Ovary (tissue), 9 donors: ENCODE results near the gene FAM107B. TPM values are rescaled to one million over a fixed set of nuclear protein-coding genes. Genes with fewer than 3 reads are reported as not detected.

Experiments used
- DNase-seq, 5 donors: peaks; one replicate each; pipeline ENCODE4 v3.0.0-alpha.2; 2019 to 2020
- H3K27ac ChIP-seq, 2 donors: fragments of 200-600 bp; one replicate each; pipeline versions ENCODE4 v1.5.1 to v1.8.0; 2019 to 2022
- H3K27me3 ChIP-seq: fragments of 200-600 bp; one replicate; pipeline ENCODE4 v1.8.0; 2022
- H3K36me3 ChIP-seq: fragments of 200-600 bp; sonication (generic); one replicate; pipeline ENCODE4 v1.5.1; 2019
- H3K4me1 ChIP-seq: one replicate; pipeline ENCODE4 v1.8.1; 2013; ENCODE audit warnings: mild to moderate bottlenecking, moderate library complexity; ENCODE audit not compliant: insufficient read depth
- H3K4me3 ChIP-seq: fragments of 200-600 bp; sonication (generic); one replicate; pipeline ENCODE4 v1.5.1; 2017
- H3K9me3 ChIP-seq, 2 donors: fragments of 200-600 bp in 1 of 2; sonication (generic) in 1 of 2; one replicate each; pipeline versions ENCODE4 v1.5.1 to v1.8.1; 2013 to 2019; ENCODE audit warnings: mild to moderate bottlenecking in 1 of 2, moderate library complexity in 1 of 2
- EP300 ChIP-seq: sonication (generic); formaldehyde crosslinking; IDR thresholded peaks from one replicate; pipeline ENCODE4 v1.6.1; 2017; ENCODE audit warnings: antibody characterized with exemption
- POLR2A ChIP-seq: fragments of 450-650 bp; IDR thresholded peaks from one replicate; pipeline ENCODE4 v1.6.1; 2017; ENCODE audit warnings: antibody characterized with exemption, mild to moderate bottlenecking, moderate library complexity
- WGBS, 3 donors: extraction: QIAGEN DNeasy Blood & Tissue Kit in 1 of 3; methylation state at CpG; one replicate each; pipeline versions ENCODE4 v1.1.5 to v1.1.7; 2013 to 2017; 5-methylcytosine and 5-hydroxymethylcytosine counted together
- intact Hi-C, 4 donors: fragments of 100-400 bp; cut with DNase I; formaldehyde crosslinking; loops; one replicate each; pipeline versions ENCODE4 v1.11.0 to v1.15.1; 2022 to 2023
- polyA plus RNA-seq, 2 donors: library from polyadenylated mRNA; stranded (reverse); fragments of 200-250 nt in 1 of 2; fragments of 350-450 nt in 1 of 2; fragmentation: Illumina TruSeq in 1 of 2; extraction: RNeasy Lipid Tissue Mini Kit (QIAGEN cat#74804) in 1 of 2; gene quantifications; one replicate each; pipeline ENCODE4 v1.2.3, GENCODE V29; 2013 to 2014
- total RNA-seq, 7 donors: library from RNA; depleted of rRNA in 2 of 7; stranded (reverse); fragments of >200 nt in 2 of 7; fragmentation: NEBNext Ultra II Directional in 3 of 7; extraction: Animal tissue kit (Norgen Biotek cat#: 25700) in 3 of 7; gene quantifications; one replicate each; pipeline versions ENCODE4 v1.1.0 to v1.2.4, GENCODE V29; 2016 to 2023
- TF ChIP-seq, protein P1 (sequence below), 3 donors: fragments of 450-650 bp in 2 of 3; fragments of 200-600 bp in 1 of 3; IDR thresholded peaks; one replicate each; pipeline versions ENCODE4 v1.5.1 to v1.8.0; 2016 to 2022; ENCODE audit warnings: antibody characterized with exemption in 3 of 3, mild to moderate bottlenecking in 1 of 3
- donor health status: DM: no; HTN: no; CAD: no; lungs with moderate emphysema.
- donor health status: DM: no; HTN: no; CAD: no.
- donor health status: Bipolar disorder and iron deficiency.
- donor health status: DM: yes; HTN: yes; CAD: no.
- donor health status: DM: no; HTN: no; CAD: no.
- donor health status: DM: yes; HTN: yes; CAD: no.

FAM107B gene
- total and polyA plus RNA-seq, 9 donors: 6.0 to 26.6 (median 15.0) TPM

DNA sequence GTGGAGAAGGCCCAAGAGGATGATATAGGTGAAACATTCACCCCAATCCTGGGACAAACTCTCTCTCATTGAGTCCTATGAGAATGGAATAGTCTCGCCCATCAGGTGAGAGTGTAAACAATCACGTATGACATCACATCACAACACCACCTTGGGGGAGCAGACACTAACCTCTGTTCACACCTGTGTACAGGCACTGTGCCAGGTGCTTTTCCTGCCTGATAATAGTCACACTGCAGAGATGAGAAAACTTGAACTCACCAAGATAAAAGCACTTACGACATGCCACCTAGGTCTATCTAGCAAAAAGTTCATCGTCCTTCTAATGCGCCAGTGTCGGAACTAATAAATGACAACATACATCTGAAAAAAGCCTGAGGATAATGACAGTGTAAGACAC lies 187.8 kb downstream of the FAM107B start:
- Histone ChIP-seq H3K27ac (no peak overlapping the region), H3K4me1 (no peaks in the 10 kb centered on the region), H3K27me3 (no peaks in the 10 kb centered on the region), H3K9me3 (no peaks in the 10 kb centered on the region), H3K36me3 (no peaks in the 10 kb centered on the region), H3K4me3 (no peak overlapping the region)
- no peak for TF ChIP-seq POLR2A
- TF ChIP-seq, protein P1, sequence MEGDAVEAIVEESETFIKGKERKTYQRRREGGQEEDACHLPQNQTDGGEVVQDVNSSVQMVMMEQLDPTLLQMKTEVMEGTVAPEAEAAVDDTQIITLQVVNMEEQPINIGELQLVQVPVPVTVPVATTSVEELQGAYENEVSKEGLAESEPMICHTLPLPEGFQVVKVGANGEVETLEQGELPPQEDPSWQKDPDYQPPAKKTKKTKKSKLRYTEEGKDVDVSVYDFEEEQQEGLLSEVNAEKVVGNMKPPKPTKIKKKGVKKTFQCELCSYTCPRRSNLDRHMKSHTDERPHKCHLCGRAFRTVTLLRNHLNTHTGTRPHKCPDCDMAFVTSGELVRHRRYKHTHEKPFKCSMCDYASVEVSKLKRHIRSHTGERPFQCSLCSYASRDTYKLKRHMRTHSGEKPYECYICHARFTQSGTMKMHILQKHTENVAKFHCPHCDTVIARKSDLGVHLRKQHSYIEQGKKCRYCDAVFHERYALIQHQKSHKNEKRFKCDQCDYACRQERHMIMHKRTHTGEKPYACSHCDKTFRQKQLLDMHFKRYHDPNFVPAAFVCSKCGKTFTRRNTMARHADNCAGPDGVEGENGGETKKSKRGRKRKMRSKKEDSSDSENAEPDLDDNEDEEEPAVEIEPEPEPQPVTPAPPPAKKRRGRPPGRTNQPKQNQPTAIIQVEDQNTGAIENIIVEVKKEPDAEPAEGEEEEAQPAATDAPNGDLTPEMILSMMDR (IDR thresholded peaks at IDR 0.05): no peak
- intact Hi-C loops: no loop called here
- WGBS, 3 donors: 94 to 95% (median 94%) methylated on average over 6 of the region's 6 CpGs
- DNase-seq: no peak

DNA sequence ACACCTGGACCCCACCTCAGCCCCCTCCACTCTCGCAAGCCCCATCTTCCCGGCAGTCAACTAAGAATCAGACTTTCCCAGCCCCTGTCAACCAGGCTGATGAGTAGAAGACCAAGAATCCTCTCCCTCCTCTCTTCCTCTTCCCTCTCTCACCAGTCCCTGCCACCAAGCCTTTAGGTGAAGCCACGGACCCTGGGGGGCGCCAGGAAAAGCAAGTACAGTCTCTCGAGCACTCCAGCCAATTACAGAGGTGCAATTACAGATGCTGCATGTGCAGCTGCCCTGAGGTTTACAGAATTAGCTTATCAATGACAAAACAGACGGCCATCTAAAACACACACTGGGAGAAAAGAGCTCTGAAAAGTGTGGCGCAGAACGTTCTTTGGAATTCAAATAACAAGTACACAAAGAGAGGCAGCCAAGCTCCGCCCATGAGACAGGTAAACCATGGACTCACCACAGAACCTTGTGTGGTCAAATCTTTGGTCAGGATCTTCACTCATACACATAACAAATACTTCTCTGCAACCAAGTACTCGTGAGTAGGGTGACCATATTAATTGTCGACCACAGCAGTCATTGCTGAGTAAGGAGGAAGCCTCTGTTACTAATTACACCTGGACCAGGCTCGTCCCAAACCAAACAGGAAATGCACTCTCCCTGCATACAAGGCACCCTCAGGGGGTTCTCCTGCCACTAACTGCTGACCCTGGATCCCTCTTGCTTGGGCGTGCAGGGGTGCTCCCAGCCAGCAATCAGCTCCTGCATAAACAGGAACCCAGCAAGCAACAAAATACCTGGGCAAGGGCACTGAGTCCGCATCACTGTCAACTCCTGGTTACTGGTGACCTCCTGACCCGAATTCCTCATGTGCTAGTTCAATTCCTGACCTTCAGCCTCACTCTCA lies 189.2 kb downstream of the FAM107B start:
- H3K27ac ChIP-seq: no peak overlapping the region
- DNase-seq: no peak
- intact Hi-C loops: no loop called here
- no peaks in the 10 kb centered on the region for H3K9me3 ChIP-seq
- no peak for TF ChIP-seq EP300
- no peak for TF ChIP-seq POLR2A
- TF ChIP-seq, protein P1 (IDR thresholded peaks at IDR 0.05): no peak
- H3K4me1 ChIP-seq: no peaks in the 10 kb centered on the region
- H3K27me3 ChIP-seq: no peaks in the 10 kb centered on the region
- WGBS, 3 donors: 89 to 91% (median 89%) methylated on average over 15 of the region's 15 CpGs
- H3K36me3 ChIP-seq: no peaks in the 10 kb centered on the region
- H3K4me3 ChIP-seq: no peak overlapping the region

DNA sequence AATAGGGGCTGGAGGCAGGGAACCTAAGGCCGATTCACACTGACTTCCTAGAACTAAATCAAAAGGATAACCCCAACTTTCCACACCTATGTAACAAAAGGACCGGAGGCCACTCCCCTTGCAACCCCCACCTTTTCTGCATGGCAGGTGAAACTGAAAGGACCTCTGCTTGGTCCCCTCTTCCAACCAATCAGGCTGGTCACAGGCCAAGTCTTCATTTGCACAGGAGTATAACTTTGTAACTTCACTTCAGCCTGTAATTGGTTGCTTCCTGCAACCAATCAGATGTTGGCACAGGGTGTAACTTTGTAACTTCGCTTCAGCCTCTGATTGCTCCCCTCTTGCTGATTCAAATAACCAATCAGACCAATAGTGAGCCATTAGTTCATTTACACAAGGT lies 190.0 kb downstream of the FAM107B start:
- no peaks in the 10 kb centered on the region for H3K9me3 ChIP-seq
- WGBS, 3 donors: 90 to 96% (median 96%) methylated on average over 3 of the region's 3 CpGs
- no peak for TF ChIP-seq EP300
- TF ChIP-seq, protein P1 (IDR thresholded peaks at IDR 0.05): no peak
- no peak for TF ChIP-seq POLR2A

DNA sequence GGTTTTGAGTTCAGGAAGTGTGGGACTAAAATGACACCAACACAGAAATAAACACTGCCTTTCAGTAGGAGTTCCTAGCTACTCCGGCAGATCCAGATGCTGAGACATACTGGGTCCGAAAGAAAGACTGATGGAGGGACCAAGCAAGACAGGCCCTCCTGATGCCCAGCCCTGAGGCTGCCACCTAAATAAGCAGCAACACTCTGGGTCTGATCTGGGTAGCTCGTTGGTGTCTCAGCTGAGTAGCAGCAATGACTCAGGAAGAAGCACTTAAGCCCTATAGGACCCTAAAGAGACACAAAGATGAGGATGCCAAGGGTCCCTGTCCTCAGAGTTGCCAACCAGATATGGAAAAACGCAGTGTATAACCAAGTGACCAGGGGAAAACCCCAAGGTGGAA lies 190.7 kb downstream of the FAM107B start:
- Histone ChIP-seq H3K9me3 (no peaks in the 10 kb centered on the region), H3K4me1 (no peaks in the 10 kb centered on the region), H3K27me3 (no peaks in the 10 kb centered on the region), H3K4me3 (no peak overlapping the region), H3K27ac (no peak overlapping the region), H3K36me3 (no peaks in the 10 kb centered on the region)
- TF ChIP-seq EP300 (no peak), POLR2A (no peak)
- TF ChIP-seq, protein P1 (IDR thresholded peaks at IDR 0.05): no peak
- 92 to 94% (median 93%) methylated on average over 4 of the region's 4 CpGs for WGBS, 3 donors
- DNase-seq: no peak
- intact Hi-C loops: no loop called here

More for the DNA sequence above, 190.0 kb downstream of the FAM107B start:
- Histone ChIP-seq H3K4me3 (no peak overlapping the region), H3K27me3 (no peaks in the 10 kb centered on the region), H3K27ac (no peak overlapping the region), H3K36me3 (no peaks in the 10 kb centered on the region), H3K4me1 (no peaks in the 10 kb centered on the region)
- DNase-seq: no peak
- intact Hi-C loops: no loop called here
